ENCODE measurements around the gene DNAAF5.

- no peak for TF ChIP-seq CTCF (IDR thresholded peaks at IDR 0.05)
- TF ChIP-seq POLR2A (IDR thresholded peaks at IDR 0.05), result no peak
Observed at GRCh38 chr7:823649-824048, 97.2 kb downstream of the DNAAF5 start.
